ENCODE measurements around the gene NME7.

The NME7 gene

DNA sequence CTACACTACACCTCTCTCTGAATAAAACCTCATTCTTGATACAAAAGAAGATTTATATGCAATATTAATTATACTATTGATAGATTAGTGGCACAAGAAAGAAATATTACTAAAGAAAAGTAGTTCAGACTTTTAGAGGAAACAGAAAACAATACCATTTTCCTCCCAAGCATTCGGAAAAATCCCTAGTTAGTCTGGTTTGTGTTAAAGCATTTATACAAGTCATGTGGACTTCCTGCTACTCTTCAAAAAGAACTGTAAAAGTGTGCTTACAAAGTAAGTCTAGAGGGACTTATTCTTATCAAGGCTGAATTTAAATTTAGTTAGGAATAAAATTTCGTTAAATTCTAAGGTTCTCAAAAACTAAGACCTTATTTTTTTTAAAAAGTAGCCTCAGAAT is 132.0 kb downstream of the NME7 start:
- no peak for DNase-seq (ENCODE audit: low read depth)
- in situ Hi-C loops (cut with HindIII; ENCODE audit: low sequenced_read_pairs), result no loop called here
- TF ChIP-seq, protein P1, sequence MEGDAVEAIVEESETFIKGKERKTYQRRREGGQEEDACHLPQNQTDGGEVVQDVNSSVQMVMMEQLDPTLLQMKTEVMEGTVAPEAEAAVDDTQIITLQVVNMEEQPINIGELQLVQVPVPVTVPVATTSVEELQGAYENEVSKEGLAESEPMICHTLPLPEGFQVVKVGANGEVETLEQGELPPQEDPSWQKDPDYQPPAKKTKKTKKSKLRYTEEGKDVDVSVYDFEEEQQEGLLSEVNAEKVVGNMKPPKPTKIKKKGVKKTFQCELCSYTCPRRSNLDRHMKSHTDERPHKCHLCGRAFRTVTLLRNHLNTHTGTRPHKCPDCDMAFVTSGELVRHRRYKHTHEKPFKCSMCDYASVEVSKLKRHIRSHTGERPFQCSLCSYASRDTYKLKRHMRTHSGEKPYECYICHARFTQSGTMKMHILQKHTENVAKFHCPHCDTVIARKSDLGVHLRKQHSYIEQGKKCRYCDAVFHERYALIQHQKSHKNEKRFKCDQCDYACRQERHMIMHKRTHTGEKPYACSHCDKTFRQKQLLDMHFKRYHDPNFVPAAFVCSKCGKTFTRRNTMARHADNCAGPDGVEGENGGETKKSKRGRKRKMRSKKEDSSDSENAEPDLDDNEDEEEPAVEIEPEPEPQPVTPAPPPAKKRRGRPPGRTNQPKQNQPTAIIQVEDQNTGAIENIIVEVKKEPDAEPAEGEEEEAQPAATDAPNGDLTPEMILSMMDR (IDR thresholded peaks at IDR 0.05; ENCODE audit: low read depth, low read length, missing control alignments), result no peak
- H3K4me3 ChIP-seq (ENCODE audit: low read depth, low read length), result no peak overlapping the region

DNA sequence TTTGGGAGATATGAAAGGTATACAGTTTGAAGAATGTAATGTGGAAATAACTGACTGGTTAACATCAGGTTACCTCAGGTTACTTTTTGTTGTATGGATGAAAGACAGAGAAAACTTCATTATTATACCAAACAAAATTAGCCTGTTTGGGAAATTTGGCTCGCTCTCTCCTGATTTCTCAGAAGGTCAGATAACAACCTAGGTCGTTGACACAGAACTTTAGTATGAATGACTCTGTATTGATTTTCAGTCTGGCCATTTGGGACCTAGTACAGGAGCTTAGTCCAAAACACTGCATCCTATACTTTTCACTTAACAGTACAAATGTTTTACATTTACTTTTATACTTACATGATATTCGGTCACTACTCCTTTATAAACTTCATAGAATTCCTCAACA is 132.8 kb downstream of the NME7 start:
- in situ Hi-C loops (cut with HindIII; ENCODE audit: low sequenced_read_pairs), result no loop called here
- TF ChIP-seq, protein P1 (IDR thresholded peaks at IDR 0.05; ENCODE audit: low read depth, low read length, missing control alignments), result no peak
- DNase-seq (ENCODE audit: low read depth), result no peak
- H3K4me3 ChIP-seq (ENCODE audit: low read depth, low read length), result no peak overlapping the region

DNA sequence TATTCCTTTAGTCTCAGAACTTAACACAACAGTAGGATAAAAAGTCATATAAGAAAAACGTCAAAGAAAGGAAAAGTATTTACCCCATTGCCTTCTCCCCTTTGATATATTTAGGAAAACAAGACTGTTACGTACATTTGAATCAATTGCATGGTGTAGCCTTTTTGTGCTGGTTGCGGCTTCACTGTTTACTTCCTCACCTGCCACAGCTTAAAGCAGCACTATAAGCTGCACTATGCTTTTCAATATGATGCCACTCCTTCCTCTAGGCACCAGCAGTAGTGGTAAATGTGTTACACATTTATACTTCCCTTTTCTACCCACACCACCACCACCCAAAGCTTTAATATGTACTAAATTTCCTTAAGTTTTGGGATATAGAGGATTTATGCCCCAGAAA is 150.0 kb downstream of the NME7 start:
- H3K4me3 ChIP-seq (ENCODE audit: low read depth, low read length), result no peak overlapping the region
- TF ChIP-seq, protein P1 (IDR thresholded peaks at IDR 0.05; ENCODE audit: low read depth, low read length, missing control alignments), result no peak
- DNase-seq (ENCODE audit: low read depth), result no peak
- in situ Hi-C loops (cut with HindIII; ENCODE audit: low sequenced_read_pairs), result no loop called here

- no peak for DNase-seq (ENCODE audit: low read depth)
- no peak overlapping the region for H3K4me3 ChIP-seq (ENCODE audit: low read depth, low read length)
- in situ Hi-C loops (cut with HindIII; ENCODE audit: low sequenced_read_pairs), result no loop called here
- TF ChIP-seq, protein P1 (IDR thresholded peaks at IDR 0.05; ENCODE audit: low read depth, low read length, missing control alignments), result no peak
Measured at GRCh38 chr1:169214598-169214997, 153.0 kb downstream of the NME7 start.

DNA sequence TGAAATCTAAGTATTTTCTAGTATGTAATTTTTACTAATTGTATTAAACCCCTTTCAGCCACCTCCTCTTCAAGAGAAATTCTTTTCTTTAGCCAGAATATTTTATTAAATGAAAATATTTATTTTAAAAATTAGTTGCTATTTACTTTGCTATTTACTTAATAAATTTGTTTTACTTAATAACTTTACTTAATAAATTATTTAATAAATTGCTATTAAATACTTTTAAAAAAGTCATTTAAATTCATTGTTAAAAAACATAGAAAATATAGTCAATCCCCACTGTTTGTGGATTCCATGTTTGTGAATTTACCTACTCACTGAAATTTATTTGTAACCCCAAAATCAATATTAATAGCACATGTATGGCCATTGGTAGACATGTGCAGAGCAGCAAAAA is 155.5 kb downstream of the NME7 start:
- TF ChIP-seq, protein P1 (IDR thresholded peaks at IDR 0.05; ENCODE audit: low read depth, low read length, missing control alignments), result no peak
- DNase-seq (ENCODE audit: low read depth), result no peak
- in situ Hi-C loops (cut with HindIII; ENCODE audit: low sequenced_read_pairs), result no loop called here
- H3K4me3 ChIP-seq (ENCODE audit: low read depth, low read length), result no peak overlapping the region

- no peak for DNase-seq (ENCODE audit: low read depth)
- no peak overlapping the region for H3K4me3 ChIP-seq (ENCODE audit: low read depth, low read length)
- TF ChIP-seq, protein P1 (IDR thresholded peaks at IDR 0.05; ENCODE audit: low read depth, low read length, missing control alignments), result no peak
- in situ Hi-C loops (cut with HindIII; ENCODE audit: low sequenced_read_pairs), result no loop called here
Measured at GRCh38 chr1:169207797-169208520, 159.6 kb downstream of the NME7 start.

Data from astrocyte of the cerebellum (primary cell).